NCI-H82 treated with DMSO at 0.1 percent for 48 hours (cell line): Measurements from ENCODE around the gene TRIM37.
"Not testable (repeated sequence)": the region's sequence is repeated elsewhere in the genome, so short reads cannot be mapped to it uniquely, and the experiment has no call there.

Experiments used
- DNase-seq: peaks from one replicate; lab custom pipeline; 2025; ENCODE audit not compliant: unreplicated experiment; lab: John Stamatoyannopoulos, UW

The TRIM37 gene, protein sequence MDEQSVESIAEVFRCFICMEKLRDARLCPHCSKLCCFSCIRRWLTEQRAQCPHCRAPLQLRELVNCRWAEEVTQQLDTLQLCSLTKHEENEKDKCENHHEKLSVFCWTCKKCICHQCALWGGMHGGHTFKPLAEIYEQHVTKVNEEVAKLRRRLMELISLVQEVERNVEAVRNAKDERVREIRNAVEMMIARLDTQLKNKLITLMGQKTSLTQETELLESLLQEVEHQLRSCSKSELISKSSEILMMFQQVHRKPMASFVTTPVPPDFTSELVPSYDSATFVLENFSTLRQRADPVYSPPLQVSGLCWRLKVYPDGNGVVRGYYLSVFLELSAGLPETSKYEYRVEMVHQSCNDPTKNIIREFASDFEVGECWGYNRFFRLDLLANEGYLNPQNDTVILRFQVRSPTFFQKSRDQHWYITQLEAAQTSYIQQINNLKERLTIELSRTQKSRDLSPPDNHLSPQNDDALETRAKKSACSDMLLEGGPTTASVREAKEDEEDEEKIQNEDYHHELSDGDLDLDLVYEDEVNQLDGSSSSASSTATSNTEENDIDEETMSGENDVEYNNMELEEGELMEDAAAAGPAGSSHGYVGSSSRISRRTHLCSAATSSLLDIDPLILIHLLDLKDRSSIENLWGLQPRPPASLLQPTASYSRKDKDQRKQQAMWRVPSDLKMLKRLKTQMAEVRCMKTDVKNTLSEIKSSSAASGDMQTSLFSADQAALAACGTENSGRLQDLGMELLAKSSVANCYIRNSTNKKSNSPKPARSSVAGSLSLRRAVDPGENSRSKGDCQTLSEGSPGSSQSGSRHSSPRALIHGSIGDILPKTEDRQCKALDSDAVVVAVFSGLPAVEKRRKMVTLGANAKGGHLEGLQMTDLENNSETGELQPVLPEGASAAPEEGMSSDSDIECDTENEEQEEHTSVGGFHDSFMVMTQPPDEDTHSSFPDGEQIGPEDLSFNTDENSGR

DNA sequence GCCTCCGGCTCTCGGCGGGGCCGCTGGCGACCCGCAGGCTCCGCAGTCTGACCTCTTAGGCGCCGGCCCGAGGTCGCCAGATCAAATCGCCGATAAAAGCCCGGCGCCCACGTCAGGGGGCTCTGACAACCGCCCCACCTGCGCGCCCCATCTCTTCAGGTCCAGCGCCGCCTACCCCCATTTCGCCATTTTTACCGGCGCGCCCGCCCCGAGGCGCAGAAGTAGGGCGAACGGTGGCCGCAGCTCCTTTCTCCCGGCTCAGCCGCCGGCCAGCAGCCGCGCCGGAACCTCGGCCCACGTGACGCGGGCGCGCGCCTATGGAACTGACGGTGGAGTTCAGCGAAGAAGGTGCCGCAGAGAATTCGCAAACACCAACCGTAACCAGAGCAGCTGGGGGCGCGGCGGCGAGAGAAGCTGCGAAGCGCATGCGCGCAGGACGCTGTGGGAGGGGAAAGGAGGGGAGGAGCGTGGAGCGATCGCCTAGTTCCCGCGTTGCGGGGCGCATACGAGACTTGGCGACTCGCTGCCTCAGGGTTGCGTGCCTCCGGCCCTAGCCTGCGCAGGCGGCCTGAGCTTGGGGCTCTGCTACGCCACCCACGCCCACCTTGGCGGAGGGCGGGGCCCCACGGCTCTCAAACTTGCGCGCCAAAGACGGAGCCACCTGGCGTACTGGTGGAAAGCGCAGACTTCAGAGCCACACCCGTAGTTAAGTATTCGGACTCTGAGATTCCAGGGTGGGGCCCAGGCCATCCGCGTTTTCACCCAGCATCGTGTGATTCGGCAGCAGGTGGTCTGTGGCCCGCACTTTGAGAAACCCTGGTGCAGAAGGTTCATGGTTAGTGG is at the start of gene TRIM37:
TSS of gene TRIM37 (minus strand) at position 418 of the 843 bp plus-strand sequence. CDS start 419 bp downstream, outside the sequence.
- DNase-seq = peak; percentile 95

DNA sequence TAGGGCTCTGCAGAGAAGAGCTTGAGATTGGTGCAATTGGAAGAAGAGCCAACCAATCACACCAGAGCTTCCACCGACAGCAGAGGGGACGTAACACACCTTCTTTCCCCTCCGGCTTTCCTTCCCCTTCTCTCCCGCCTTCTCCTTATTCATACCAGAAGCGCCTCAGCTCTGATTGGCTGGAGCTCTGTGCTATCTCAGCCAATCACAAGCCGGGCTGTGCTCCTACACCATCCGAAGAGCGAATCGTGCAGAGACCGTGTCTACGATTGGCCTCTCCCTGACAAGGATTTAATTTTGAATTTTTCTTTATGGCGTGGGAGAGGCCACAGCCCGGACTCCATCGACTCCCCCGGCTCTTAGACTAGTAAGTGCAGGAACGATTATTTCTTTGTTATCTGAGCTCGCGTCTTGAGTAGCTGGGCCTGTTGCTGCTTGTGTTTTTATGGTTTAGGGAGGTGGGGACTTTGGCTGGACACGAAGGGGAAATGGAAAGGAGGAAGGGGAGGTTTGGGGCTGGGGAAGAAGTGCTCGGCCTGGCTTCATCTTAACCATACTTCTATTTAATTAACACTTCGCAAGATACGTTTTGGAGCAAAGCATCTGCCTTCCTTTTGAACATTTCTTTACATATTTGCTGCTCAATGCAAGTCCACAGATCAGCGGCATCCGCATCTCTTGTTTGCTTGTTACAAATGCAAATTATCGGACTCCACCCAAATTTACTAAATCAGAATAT is 48.9 kb upstream of the TRIM37 start, which contains the start of gene PRR11:
TSS of gene PRR11 (plus strand) at position 308 of the 739 bp plus-strand sequence. CDS start 14,007 bp downstream, outside the sequence.
- peak; percentile 100 for DNase-seq

DNA sequence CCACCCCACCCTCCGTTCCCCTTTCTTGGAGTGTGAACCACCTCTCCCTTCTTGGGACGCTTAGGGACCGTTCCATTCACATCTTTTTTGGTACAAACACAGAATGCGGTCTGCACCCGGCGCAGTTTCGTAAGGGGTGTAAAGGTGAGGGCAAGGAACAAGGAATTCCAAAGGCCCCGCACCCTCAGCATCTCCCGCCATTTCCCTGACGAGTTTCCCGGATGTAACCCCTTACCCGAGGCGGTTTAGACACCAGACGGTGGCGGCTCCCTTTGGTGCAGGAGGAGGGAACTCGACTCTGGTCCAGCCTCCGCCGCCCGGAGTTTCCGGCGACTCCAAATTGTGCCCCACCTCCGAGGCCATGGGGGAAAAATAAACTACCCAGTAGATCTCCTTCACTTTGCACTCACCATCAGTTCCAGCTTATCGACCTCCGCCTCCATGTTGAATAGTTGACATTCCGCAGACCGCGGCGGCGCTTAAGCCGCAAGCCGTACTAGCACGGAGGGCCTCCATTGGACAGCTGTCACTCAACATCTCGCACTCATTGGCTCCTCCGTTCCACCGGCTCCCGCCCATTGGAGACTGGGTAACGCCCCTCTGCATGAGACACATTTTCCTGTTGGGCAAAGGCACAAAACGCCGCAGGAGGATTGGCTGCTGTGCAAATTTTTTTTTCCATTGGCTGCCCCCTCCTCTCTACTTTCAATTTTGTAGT is 48.2 kb upstream of the TRIM37 start, which contains the start of gene SKA2:
TSS of gene SKA2 (minus strand) at position 466 of the 718 bp plus-strand sequence. CDS start at position 443, 23 bp downstream.
- DNase-seq = peak; percentile 84

DNA sequence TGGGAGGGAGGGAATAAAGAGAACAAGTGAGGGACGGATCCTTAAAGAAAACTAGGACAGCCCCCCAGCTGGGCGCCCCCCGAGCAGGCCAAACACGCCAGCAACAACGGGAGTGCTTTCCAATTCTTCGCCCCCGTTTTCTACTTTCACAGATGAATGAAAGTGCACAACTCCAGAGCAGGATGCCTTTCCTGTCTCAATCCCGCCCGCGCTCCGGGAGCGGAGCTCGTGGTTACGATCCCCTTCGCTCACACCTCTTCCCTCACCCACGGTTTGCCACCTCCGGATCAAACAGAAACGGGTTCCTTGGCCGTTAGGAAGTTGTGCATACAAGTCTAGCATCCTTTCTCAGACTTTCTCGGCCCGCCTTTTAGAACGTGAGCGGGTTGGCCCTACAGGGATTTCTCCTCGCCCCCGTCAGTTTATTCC is 47.6 kb upstream of the TRIM37 start:
- DNase-seq = peak; percentile 54

DNA sequence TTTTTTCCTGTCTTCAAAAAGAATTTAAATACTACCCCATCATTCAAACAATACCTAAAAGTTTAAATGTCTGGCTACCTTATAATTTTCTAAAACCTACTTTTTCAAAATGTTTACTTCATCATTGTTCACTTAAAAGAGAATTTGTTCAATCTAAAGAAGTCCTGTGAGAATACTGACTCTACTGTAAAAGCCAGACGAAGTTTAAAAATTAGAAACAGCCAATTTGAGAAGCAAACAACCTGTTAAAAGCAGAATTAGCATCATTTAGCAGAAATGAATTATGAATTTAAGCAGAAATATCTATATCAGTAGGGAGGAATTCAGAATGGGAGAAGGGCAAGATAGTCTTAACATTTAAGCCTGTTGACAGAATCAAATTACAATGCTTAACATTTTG is 46.2 kb upstream of the TRIM37 start:
- no peak for DNase-seq

DNA sequence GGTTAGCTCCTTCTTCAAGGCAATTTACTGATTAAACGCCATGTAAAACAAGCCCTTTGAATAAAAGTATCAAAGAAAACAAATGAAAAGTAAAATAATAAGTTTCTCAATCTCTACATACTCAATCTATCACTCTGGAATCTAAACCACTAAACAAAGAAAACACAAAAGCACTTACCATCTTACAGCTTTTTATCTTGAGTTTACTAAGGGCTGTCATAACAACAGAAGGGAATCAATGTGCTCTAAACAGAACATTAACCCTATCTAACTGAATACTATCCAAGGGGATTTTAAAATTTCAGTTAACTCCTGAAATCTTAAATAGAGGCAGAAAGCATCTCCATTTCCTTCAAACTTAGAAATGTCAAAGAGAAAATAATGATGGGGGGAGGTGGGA is 44.9 kb upstream of the TRIM37 start:
- DNase-seq = no peak

DNA sequence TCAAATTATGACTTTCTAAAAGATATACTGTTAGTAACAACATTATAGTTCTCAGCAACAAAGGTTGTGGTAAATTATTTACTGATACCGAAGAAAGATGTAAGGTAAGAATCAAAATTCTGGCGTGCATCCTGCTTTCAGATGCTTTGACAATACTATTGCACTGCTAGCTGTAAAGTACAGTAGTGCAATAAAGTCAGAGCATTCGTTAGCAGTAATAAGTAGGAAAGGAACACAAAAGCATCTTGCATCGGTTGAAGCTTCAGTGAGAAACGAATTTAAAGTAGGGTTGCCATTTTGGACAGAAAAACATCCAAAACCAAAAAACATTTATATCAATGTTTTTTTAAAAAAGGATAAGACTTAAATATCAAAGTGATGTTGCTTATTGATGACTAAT is 44.3 kb upstream of the TRIM37 start:
- no peak for DNase-seq

DNA sequence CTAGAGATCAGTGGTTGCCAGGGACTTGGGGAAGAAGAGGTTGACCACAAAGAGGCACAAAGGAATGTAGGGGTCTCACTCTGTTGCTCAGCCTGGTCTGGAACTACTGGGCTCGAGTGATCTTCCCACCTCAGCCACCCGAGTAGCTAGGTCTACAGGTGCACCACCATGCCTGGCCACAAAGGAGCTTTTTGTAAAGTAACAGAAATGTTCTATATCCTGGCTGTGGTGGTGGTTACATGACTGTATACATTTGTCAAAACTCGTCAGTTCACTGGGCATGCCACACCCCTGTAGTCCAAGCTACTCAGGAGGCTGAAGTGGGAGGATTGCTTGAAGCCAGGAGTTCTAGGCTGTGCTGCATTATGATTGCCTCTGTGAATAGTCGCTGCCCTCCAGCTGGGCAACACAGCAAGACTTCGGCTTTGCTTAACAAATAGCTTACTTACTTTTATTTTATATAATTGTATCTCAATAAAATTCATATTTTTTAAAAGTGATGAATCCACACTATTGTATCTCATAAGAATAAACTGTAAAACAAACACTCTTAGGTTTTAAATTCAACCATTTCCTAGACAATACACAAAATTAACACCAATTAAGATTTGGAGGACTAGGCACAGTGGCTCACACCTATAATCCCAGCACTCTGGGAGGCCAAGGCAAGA is 43.3 kb upstream of the TRIM37 start:
- no peak for DNase-seq

DNA sequence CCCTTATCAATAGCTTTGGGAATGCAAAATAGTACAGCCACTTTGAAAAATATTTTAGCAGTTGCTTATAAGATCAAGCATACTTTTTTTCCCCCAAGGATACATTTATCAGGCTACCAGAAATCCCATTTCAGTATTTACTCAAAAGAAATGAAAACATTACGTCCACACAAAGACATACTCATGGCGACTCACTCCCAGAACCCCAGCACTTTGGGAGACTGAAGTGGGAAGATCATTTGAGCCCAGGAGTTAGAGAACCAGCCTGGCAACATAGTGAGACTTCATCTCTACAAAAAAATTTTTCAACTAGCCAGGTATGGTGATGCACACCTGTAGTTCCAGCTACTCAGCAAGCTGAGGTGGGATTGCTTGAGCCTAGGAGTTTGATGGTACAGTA is 42.4 kb upstream of the TRIM37 start:
- no peak for DNase-seq

DNA sequence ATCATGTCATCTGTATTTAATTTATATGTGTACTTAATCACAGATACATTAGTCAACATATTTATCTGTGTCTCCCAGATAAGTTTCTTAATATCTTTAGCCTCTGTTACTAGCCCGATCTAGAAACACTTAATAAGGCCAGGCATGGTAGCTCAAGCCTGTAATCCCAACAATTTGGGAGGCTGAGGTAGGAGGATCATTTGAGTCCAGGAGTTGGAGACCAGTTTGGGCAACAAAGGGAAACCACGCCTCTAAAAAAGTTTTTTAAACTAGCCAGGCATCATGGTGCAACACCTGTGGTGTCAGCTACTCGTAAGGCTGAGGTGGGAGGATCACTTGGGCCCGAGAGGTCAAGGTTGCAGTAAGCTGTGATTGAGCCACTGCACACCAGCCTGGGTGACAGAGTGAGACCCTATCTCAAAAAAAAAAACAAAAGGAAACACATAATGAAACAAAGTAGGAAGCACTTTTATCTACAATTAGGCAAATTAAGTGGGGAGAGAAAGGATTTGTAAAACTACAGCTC is 39.0 kb upstream of the TRIM37 start:
- no peak for DNase-seq

DNA sequence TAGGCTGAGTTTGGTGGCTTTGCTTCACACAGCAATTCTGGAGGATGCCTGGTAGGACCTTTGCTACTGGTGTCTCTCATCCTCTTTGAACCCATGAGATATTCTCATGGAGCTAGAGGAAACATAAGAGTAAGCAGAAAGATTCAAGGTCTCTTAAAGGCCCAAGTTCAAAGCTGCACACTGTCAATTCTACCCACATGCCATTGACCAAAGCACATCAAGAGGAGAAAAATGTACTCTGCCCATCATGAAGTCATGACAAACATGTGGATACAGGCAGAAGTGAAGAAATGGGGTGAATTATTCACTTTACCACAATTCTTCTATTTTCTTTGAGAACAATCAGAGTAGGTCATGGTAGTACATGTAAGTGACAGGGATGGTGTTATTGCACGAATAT is 35.2 kb upstream of the TRIM37 start:
- DNase-seq = no peak

DNA sequence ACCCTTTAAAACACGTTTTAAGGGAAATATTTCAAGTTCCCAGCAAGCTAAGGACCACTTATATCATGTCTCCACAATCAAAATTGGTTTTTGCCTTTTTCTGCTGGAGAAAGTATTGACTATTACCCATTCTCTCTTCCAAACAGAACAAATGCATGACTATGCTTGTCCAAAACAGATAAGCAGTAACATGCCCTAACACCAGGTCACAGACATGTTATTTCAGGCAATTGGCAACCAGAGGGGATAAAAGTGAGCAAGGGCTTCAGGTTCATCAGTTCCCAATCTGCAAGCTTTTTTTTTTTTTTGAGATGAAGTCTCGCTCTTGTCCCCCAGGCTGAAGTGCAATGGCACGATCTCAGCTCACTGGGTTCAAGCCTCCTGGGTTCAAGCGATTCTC is 33.3 kb upstream of the TRIM37 start:
- no peak for DNase-seq

DNA sequence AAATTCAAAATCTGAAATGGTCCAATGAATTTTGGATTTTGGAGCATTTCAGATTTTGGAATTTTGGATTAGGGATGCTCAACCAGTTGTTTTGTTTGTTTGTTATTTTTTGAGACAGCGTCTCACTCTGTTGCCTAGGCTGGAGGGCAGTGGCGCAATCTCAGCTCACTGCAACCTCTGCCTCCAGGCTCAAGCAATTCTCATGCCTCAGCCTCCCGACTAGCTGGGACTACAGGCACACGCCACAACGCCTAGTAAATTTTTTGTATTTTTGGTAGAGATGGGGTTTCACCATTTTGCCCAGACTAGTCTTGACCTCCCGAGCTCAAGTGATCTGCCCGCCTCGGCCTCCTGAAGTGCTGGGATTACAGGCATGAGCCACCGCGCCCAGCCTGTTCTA is 31.7 kb upstream of the TRIM37 start:
- DNase-seq = not testable (repeated sequence)

DNA sequence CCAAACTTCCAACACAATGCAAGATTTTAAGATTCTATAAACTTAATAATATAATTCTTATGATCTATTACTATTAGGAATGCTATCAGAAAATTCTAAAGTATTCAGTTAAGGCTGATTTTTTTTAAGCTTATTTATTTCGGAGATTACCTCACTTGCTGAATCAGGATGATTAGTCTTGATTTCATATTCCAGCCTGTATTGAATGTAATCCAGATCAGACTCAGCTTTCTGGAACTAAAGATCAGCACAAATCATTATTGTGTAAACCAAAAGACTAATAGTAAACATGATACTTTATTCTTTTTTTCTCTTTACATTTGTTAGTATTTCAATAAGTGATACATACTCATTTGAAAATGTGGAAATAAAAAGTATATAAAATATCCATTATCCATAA is 24.5 kb upstream of the TRIM37 start:
- no peak for DNase-seq

DNA sequence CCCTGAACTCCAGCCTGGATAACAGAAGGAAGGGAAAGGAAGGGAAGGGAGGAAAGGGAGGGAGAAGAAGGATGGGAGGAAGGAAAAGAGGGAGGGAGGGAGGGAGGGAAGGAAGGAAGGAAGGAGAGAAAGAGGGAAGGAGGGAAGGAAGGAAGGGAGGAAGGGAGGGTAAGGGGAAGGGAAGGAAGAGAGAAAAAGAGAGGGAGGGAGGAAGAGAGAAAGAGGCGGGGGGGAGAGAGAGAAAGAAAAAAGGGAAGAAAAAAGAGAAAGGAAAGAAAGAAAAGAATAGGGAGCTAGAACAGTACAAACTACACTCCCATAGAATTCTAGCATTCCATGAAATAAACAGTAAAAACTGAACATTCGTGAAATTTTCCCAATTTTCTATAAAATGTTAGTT is 23.1 kb upstream of the TRIM37 start:
- DNase-seq = no peak

DNA sequence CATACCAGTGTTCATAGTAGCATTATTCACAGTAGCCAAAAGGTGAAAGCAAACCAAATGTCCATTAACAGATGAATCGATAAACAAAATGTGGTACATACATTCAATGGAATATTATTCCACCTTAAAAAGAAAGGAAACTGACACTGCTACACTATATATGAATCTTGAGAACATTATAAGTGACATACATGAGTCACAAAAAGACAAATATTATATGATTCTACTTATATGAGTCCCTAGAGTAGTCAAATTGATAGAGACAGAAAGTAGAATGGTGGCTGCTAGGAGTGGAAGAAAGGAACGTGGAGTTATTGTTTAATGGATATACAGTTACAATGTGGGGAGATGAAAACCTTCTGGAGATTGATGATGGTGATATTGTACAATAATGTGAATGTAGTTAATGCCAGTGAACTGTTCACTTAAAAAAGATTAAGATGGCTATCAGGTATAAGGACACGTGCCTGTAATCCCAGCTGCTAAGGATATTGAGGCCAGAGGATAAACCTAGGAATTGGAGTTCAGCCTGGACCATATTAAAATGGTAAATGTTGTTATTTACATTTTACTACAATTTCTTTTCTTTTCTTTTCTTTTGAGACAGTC is 20.2 kb upstream of the TRIM37 start:
- no peak for DNase-seq

DNA sequence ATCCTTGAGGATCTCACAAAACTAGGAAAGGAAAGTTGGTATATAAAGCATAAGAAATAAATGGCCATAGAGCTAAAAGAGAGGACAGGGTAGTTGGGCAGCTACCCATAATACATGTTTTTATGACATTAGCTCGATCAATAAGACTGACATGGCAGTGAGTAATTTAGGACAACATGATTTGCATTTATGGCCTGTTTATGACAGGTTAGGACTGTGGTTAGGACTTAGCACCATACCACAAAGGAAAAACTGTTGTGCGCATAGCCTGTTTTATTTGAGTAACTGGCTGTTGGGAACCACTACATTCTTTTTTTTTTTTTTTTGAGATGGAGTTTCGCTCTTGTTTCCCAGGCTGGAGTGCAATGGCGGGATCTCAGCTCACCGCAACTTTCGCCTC is 18.0 kb upstream of the TRIM37 start:
- no peak for DNase-seq

DNA sequence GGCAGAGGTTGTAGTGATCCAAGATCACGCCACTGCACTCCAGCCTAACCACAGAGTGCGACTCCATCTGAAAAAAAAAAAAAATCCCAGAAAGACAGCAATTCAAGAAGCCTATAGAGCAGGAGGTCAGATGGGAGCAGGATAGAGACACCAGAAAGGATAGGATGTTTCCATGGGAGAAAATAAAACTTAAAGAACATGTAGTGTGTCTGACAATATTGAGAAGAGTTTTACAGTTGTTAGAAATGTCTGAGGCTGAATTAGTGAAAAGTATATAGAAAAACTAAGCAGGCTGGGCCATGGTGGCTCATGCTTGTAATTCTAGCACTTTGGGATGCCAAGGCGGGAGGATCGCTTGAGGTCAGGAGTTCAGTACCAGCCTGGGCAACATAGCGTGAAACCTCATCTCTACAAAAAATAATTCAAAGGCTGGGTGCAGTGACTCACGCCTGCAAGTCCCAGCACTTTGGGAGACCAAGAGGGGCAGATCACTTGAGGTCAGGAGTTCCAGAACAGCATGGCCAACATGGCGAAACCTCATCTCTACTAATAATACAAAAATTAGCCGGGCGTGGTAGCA is 15.3 kb upstream of the TRIM37 start:
- no peak for DNase-seq
